HFF-Myc (cell line): ENCODE data around the gene PTPRE.

ENCODE experiments used
- DNase-seq: peaks from one replicate; pipeline ENCODE4 v3.0.0-alpha.2; 2011; ENCODE audit warnings: low read depth; ENCODE audit errors: extremely low read depth
- H3K4me3 ChIP-seq: replicated peaks from 2 replicates; pipeline ENCODE4 v1.5.1; 2011; ENCODE audit warnings: low read depth, mild to moderate bottlenecking, control low read depth, low read length
- CTCF ChIP-seq: IDR thresholded peaks from 2 replicates; pipeline ENCODE4 v1.5.1; 2012; ENCODE audit warnings: mild to moderate bottlenecking, low read depth, low read length, control low read depth; ENCODE audit errors: missing control alignments

Gene PTPRE

GRCh38 chr10:127888521-127889312 is 18.2 kb upstream of the PTPRE start:
- DNase-seq = no peak
- no peak for TF ChIP-seq CTCF
- H3K4me3 ChIP-seq = no peak overlapping the region

- TF ChIP-seq CTCF = no peak
- no peak overlapping the region for H3K4me3 ChIP-seq
- DNase-seq = no peak
These were observed 17.2 kb upstream of the PTPRE start for GRCh38 chr10:127889605-127890195.

- no peak for DNase-seq
- H3K4me3 ChIP-seq = no peak overlapping the region
- no peak for TF ChIP-seq CTCF
These were observed 16.7 kb upstream of the PTPRE start for GRCh38 chr10:127890216-127890615.

- H3K4me3 ChIP-seq = no peak overlapping the region
- DNase-seq = no peak
- no peak for TF ChIP-seq CTCF
These were observed 16.0 kb upstream of the PTPRE start for GRCh38 chr10:127890832-127891334.

GRCh38 chr10:127892743-127893142 is 14.2 kb upstream of the PTPRE start, which contains the start of gene CLRN3:
Gene CLRN3, minus strand, starts transcription at chr10:127892941. Its CDS starts 157 bp downstream, at chr10:127892784.
- H3K4me3 ChIP-seq = no peak within 1 kb of the TSS
- TF ChIP-seq CTCF = no peak
- DNase-seq = no peak

- no peak overlapping the region for H3K4me3 ChIP-seq
- DNase-seq = no peak
- TF ChIP-seq CTCF = no peak
These were observed 12.8 kb upstream of the PTPRE start for GRCh38 chr10:127894146-127894545.

- no peak for TF ChIP-seq CTCF
- no peak for DNase-seq
- H3K4me3 ChIP-seq = no peak overlapping the region
These were observed 10.3 kb upstream of the PTPRE start for GRCh38 chr10:127896590-127896989.
